Activated effector memory CD4-positive, alpha-beta T cell treated with anti-CD3 and anti-CD28 coated beads, Interleukin-2, amount 50 U/mL, for 16 hours (primary cell): ENCODE data around the gene EFEMP2.

Experiments
- DNase-seq: peaks from one replicate; pipeline ENCODE4 v3.0.0-alpha.2; 2020

EFEMP2 gene

GRCh38 chr11:65864706-65865471, 7.7 kb downstream of the EFEMP2 start:
- peak; percentile 53 for DNase-seq

GRCh38 chr11:65863889-65864705, 8.5 kb downstream of the EFEMP2 start:
- peak; percentile 57 for DNase-seq

- peak; percentile 58 for DNase-seq
Measured at GRCh38 chr11:65862941-65863888, 9.4 kb downstream of the EFEMP2 start.

GRCh38 chr11:65862191-65862735, 10.3 kb downstream of the EFEMP2 start:
- DNase-seq: peak; percentile 59

- peak; percentile 61 for DNase-seq
Measured at GRCh38 chr11:65861533-65862183, 10.9 kb downstream of the EFEMP2 start.

- DNase-seq: no peak
Measured at GRCh38 chr11:65861165-65861505, 11.5 kb downstream of the EFEMP2 start.

- peak; percentile 99 for DNase-seq
Measured at GRCh38 chr11:65860278-65861164, 12.1 kb downstream of the EFEMP2 start, which contains the start of gene MUS81. TSS of gene MUS81 (plus strand) at chr11:65860433. CDS start at chr11:65860754, 321 bp downstream.

GRCh38 chr11:65859812-65860277, 12.8 kb downstream of the EFEMP2 start:
- no peak for DNase-seq

GRCh38 chr11:65859095-65859811, 13.3 kb downstream of the EFEMP2 start:
- DNase-seq: peak; percentile 99

- DNase-seq: no peak
Measured at GRCh38 chr11:65858681-65859087, 13.9 kb downstream of the EFEMP2 start.

GRCh38 chr11:65857853-65858680, 14.5 kb downstream of the EFEMP2 start, which contains the start of gene CFL1:
TSS of gene CFL1 (minus strand) at chr11:65858180. CDS start at chr11:65858099, 81 bp downstream.
- peak; percentile 99 for DNase-seq

- peak; percentile 87 for DNase-seq
Measured at GRCh38 chr11:65857500-65857852, 15.1 kb downstream of the EFEMP2 start.

GRCh38 chr11:65856689-65857499, 15.7 kb downstream of the EFEMP2 start:
- peak; percentile 95 for DNase-seq

GRCh38 chr11:65855927-65856363, 16.7 kb downstream of the EFEMP2 start:
- peak; percentile 56 for DNase-seq

- peak; percentile 61 for DNase-seq
Measured at GRCh38 chr11:65854852-65855837, 17.5 kb downstream of the EFEMP2 start.

GRCh38 chr11:65854161-65854592, 18.4 kb downstream of the EFEMP2 start:
- peak; percentile 43 for DNase-seq
